SK-N-SH (cell line): ENCODE results near the gene ATF6B. TPM values are rescaled to one million over a fixed set of nuclear protein-coding genes. Genes with fewer than 3 reads are reported as not detected.

Experiments
- CTCF ChIA-PET: fragments of 300-600, 350-600 bp; formaldehyde crosslinking; extraction: SDS; loops from one replicate; lab custom pipeline; 2021; lab: Yijun Ruan, JAX
- POLR2A ChIA-PET: fragments of 350-600 bp; sonication (Branson Sonifier 250); formaldehyde crosslinking; extraction: SDS; loops from one replicate; lab custom pipeline; 2020; ENCODE audit warnings: antibody characterized with exemption, inconsistent platforms; lab: Yijun Ruan, JAX
- DNase-seq: peaks from one replicate; pipeline ENCODE4 v3.0.0; 2012
- H2AFZ ChIP-seq: fragments of 200-600 bp; sonication (generic); 2 replicates; pipeline ENCODE4 v1.8.1; 2016; ENCODE audit warnings: antibody characterized with exemption, mild to moderate bottlenecking, low read depth
- H3F3A ChIP-seq: fragments of 200-600 bp; sonication (generic); replicated peaks from 2 replicates; pipeline ENCODE3; 2016; ENCODE audit warnings: antibody characterized with exemption, mild to moderate bottlenecking; ENCODE audit not compliant: insufficient read depth
- H3K27ac ChIP-seq, 2 experiments: fragments of 200-500 bp in 1 of 2; fragments of 200-600 bp in 1 of 2; sonication (Bioruptor generic) in 1 of 2; sonication (generic), shearing (Covaris generic) in 1 of 2; 2 replicates each; pipeline versions ENCODE4 v1.5.1 to v1.6.1; 2014 to 2016; ENCODE audit warnings: low read depth in 2 of 2, inconsistent platforms in 1 of 2, low read length in 1 of 2, mild to moderate bottlenecking in 1 of 2, mixed read lengths in 1 of 2
- H3K27me3 ChIP-seq: fragments of 200-600 bp; sonication (generic), shearing (Covaris generic); 2 replicates; pipeline ENCODE4 v1.6.1; 2016; ENCODE audit warnings: mixed run types; ENCODE audit not compliant: insufficient read depth
- H3K36me3 ChIP-seq, 2 experiments: fragments of 200-500 bp in 1 of 2; fragments of 200-600 bp in 1 of 2; sonication (Bioruptor generic) in 1 of 2; sonication (generic) in 1 of 2; replicated peaks in 1 of 2; 2 replicates each; pipeline versions ENCODE3 to v1.5.1; 2014 to 2016; ENCODE audit warnings: low read length in 1 of 2, mild to moderate bottlenecking in 1 of 2; ENCODE audit not compliant: insufficient read depth in 2 of 2, control insufficient read depth in 1 of 2
- H3K4me1 ChIP-seq, 2 experiments: fragments of 200-500 bp in 1 of 2; fragments of 200-600 bp in 1 of 2; sonication (Bioruptor generic) in 1 of 2; sonication (generic), shearing (Covaris generic) in 1 of 2; 2 replicates each; pipeline versions ENCODE4 v1.5.1 to v1.6.1; 2014 to 2016; ENCODE audit warnings: low read depth in 1 of 2, low read length in 1 of 2, mixed run types in 1 of 2; ENCODE audit not compliant: insufficient read depth in 2 of 2, control insufficient read depth in 1 of 2
- H3K4me2 ChIP-seq: fragments of 200-600 bp; sonication (generic), shearing (Covaris generic); 2 replicates; pipeline ENCODE4 v1.6.1; 2017; ENCODE audit warnings: mixed run types
- H3K4me3 ChIP-seq, 2 experiments: fragments of 200-500 bp in 1 of 2; fragments of 200-600 bp in 1 of 2; sonication (Bioruptor generic) in 1 of 2; sonication (generic), shearing (Covaris generic) in 1 of 2; 2 replicates each; pipeline versions ENCODE4 v1.5.1 to v1.8.1; 2014 to 2016; ENCODE audit warnings: low read depth in 2 of 2, inconsistent platforms in 1 of 2, low read length in 1 of 2, mild to moderate bottlenecking in 1 of 2, mixed read lengths in 1 of 2, moderate library complexity in 1 of 2
- H3K79me2 ChIP-seq: fragments of 200-600 bp; sonication (generic); 2 replicates; pipeline ENCODE4 v1.8.1; 2017; ENCODE audit warnings: mild to moderate bottlenecking; ENCODE audit not compliant: insufficient read depth
- H3K9ac ChIP-seq: fragments of 200-600 bp; sonication (generic); 2 replicates; pipeline ENCODE4 v1.6.1; 2017; ENCODE audit warnings: mixed run types
- H3K9me2 ChIP-seq: fragments of 200-600 bp; sonication (generic); 2 replicates; pipeline ENCODE4 v1.6.1; 2017; ENCODE audit warnings: mixed run types
- H3K9me3 ChIP-seq: fragments of 200-600 bp; sonication (generic); 2 replicates; pipeline ENCODE4 v1.6.1; 2017; ENCODE audit warnings: mixed run types, mild to moderate bottlenecking, moderate library complexity
- H4K20me1 ChIP-seq: fragments of 200-600 bp; sonication (generic); 2 replicates; pipeline ENCODE4 v1.6.1; 2017; ENCODE audit warnings: mild to moderate bottlenecking, mixed run types; ENCODE audit not compliant: insufficient read depth
- CHD2 ChIP-seq: fragments of 150-350 bp; IDR thresholded peaks from 2 replicates; pipeline ENCODE4 v1.6.1; 2018; ENCODE audit warnings: low read length; ENCODE audit not compliant: partially characterized antibody
- ELF1 ChIP-seq: IDR thresholded peaks from 2 replicates; pipeline ENCODE4 v1.4.0; 2012
- EP300 ChIP-seq, 2 experiments: IDR thresholded peaks; 2 replicates each; pipeline versions ENCODE4 v1.4.0 to v1.6.1; 2012; ENCODE audit warnings: borderline replicate concordance in 1 of 2, low read depth in 1 of 2, low read length in 1 of 2
- EZH2phosphoT487 ChIP-seq: fragments of 200-600 bp; sonication (generic); IDR thresholded peaks from 2 replicates; pipeline ENCODE4 v1.6.1; 2017; ENCODE audit warnings: low read depth, mixed run types, mild to moderate bottlenecking, antibody characterized with exemption, moderate library complexity, borderline replicate concordance
- FOSL2 ChIP-seq: IDR thresholded peaks from 2 replicates; pipeline ENCODE4 v1.4.0; 2012; ENCODE audit warnings: low read depth, mild to moderate bottlenecking, moderate library complexity, borderline replicate concordance
- FOXJ3 ChIP-seq: sonication (generic); formaldehyde crosslinking; IDR thresholded peaks from 2 replicates; pipeline ENCODE4 v1.5.1; 2020; ENCODE audit warnings: mild to moderate bottlenecking, missing genetic modification reagents
- FOXM1 ChIP-seq: IDR thresholded peaks from 2 replicates; pipeline ENCODE4 v1.4.0; 2012; ENCODE audit warnings: low read depth, mild to moderate bottlenecking
- GATA2 ChIP-seq: sonication (generic); formaldehyde crosslinking; IDR thresholded peaks from 2 replicates; pipeline ENCODE4 v1.5.0; 2020; ENCODE audit warnings: mild to moderate bottlenecking, missing genetic modification reagents
- JUND ChIP-seq: IDR thresholded peaks from 2 replicates; pipeline ENCODE4 v1.4.0; 2012
- MEF2A ChIP-seq: IDR thresholded peaks from 2 replicates; pipeline ENCODE4 v1.4.0; 2012; ENCODE audit warnings: low read depth, borderline replicate concordance
- POLR2AphosphoS5 ChIP-seq: IDR thresholded peaks from 2 replicates; pipeline ENCODE4 v1.6.1; 2012; ENCODE audit warnings: low read depth, low read length
- RAD21 ChIP-seq: IDR thresholded peaks from 2 replicates; pipeline ENCODE4 v1.6.1; 2012; ENCODE audit warnings: mild to moderate bottlenecking, low read length
- RCOR1 ChIP-seq: fragments of 150-350 bp; IDR thresholded peaks from 2 replicates; pipeline ENCODE4 v1.6.1; 2017; ENCODE audit warnings: antibody characterized with exemption, low read length
- RFX5 ChIP-seq: IDR thresholded peaks from 2 replicates; pipeline ENCODE4 v1.6.1; 2012; ENCODE audit warnings: mild to moderate bottlenecking, improper control_type of control experiment, low read length
- RXRA ChIP-seq: IDR thresholded peaks from 2 replicates; pipeline ENCODE4 v1.4.0; 2012; ENCODE audit warnings: low read depth, mild to moderate bottlenecking, borderline replicate concordance
- SMC3 ChIP-seq: IDR thresholded peaks from 2 replicates; pipeline ENCODE4 v1.6.1; 2012; ENCODE audit warnings: low read depth, low read length, improper control_type of control experiment
- TEAD4 ChIP-seq: IDR thresholded peaks from 2 replicates; pipeline ENCODE4 v1.4.0; 2012; ENCODE audit warnings: mild to moderate bottlenecking, borderline replicate concordance; ENCODE audit not compliant: insufficient read depth
- YY1 ChIP-seq: IDR thresholded peaks from 2 replicates; pipeline ENCODE4 v1.4.0; 2012; ENCODE audit warnings: low read depth, mild to moderate bottlenecking
- WGBS: methylation state at CpG from one replicate; pipeline ENCODE4 v1.1.6; 2017; ENCODE audit warnings: low lambda C conversion rate; 5-methylcytosine and 5-hydroxymethylcytosine counted together
- polyA plus RNA-seq, 3 experiments: library from polyadenylated mRNA; depleted of rRNA; stranded (reverse); fragments of >200 nt; gene quantifications; 2 replicates each; pipeline ENCODE4 v1.2.3, GENCODE V29; 2012
- TF ChIP-seq, protein P1 (sequence below): IDR thresholded peaks from 2 replicates; pipeline ENCODE4 v1.4.0; 2012; ENCODE audit warnings: low read depth, borderline replicate concordance
- TF ChIP-seq, protein P2 (sequence below): IDR thresholded peaks from 2 replicates; pipeline ENCODE4; 2012
- TF ChIP-seq, protein P3 (sequence below): IDR thresholded peaks from 2 replicates; pipeline ENCODE4 v1.6.1; 2012; ENCODE audit warnings: mild to moderate bottlenecking, low read depth, low read length, moderate library complexity
- TF ChIP-seq, protein P4 (sequence below): fragments of 150-350 bp; IDR thresholded peaks from 2 replicates; pipeline ENCODE4 v1.6.1; 2016; ENCODE audit warnings: mild to moderate bottlenecking, low read depth, low read length
- TF ChIP-seq, protein P5 (sequence below): fragments of 150-350 bp; IDR thresholded peaks from 2 replicates; pipeline ENCODE4 v1.6.1; 2017; ENCODE audit warnings: antibody characterized with exemption, low read length, low read depth, borderline replicate concordance

The ATF6B gene
- polyA plus RNA-seq, 1 of the 3 experiments (the other 2 are of a cell fraction), result 61.3 TPM

DNA sequence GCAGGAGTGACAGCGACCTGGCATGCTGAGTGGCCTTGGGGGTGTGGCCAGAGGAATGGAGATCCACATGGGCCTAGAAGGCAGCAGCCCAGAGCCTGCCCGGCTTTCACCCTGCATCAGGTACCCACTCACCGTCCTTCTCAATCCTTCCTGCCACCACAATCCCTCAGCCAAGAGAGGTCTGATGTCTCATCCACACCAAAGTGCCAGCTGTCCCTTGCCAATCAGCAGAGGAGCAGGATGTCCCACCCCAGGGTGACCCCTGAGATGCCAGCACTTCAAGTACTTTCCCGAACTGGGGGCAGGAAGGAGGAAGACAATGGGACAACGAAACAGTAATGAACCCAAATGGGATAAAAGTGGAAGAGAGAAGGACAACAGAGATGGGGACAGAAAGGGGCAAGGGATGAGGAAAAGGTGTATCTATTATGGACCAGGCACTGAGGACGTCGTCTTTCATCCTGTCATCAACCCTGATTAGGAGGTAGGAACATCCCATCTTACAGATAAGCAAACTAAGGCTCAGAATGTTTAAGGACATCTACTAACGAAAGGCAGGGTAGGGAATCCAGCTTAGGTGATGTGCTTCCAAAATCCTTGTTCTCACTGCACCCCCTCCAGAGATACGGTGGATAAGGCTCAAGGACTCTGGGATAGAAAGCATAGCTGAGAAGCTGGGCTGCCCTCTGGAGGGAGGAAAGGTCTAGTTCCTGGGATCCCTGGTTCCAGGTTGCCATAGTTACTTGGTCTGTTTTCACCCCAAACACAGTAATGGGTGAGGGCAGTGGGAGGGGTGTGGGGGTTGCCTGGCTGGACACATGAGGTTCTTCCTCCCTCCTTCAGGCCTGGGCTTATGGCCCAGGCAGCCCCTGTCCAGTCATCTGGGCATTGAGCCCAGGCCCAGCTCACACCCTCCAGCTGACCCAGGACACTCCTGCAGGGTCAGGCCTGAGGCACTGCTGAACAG lies 14.4 kb downstream of the ATF6B start:
- Histone ChIP-seq H2AFZ (no peak overlapping the region), H3K36me3 (peaks cover 8 to 18% of the 10 kb centered on the region in 2 experiments), H3K9me3 (no peaks in the 10 kb centered on the region), H3K4me1 (peaks cover 3 to 9% of the 10 kb centered on the region in 2 experiments; a peak in 1 of 4 replicates), H3K9ac (peak overlapping the region; percentile 55; the same call in 1 of the 2 replicates), H3K27me3 (no peaks in the 10 kb centered on the region; the same call in 1 of the 2 replicates), H4K20me1 (no peaks in the 10 kb centered on the region), H3F3A (peaks cover 34% of the 10 kb centered on the region), H3K79me2 (no peaks in the 10 kb centered on the region), H3K9me2 (no peaks in the 10 kb centered on the region), H3K4me3 (no peak overlapping the region), H3K27ac (peak overlapping the region in 1 of 2 experiments; percentile 83; a peak in 3 of 4 replicates), H3K4me2 (no peak overlapping the region)
- 89% methylated on average over 9 of the region's 9 CpGs for WGBS
- ChIA-PET POLR2A (no interaction called here), CTCF (interaction anchor here (1.0 to 1.1 kb wide), 2 partner anchors 41 to 1005 kb away, joined by 3 read pairs; no protein-coding TSS in a partner anchor)
- DNase-seq, result peak; percentile 53
- no peak for TF ChIP-seq JUND
- no peak for TF ChIP-seq RCOR1
- TF ChIP-seq GATA2, result no peak
- TF ChIP-seq SMC3, result no peak
- TF ChIP-seq, protein P1, sequence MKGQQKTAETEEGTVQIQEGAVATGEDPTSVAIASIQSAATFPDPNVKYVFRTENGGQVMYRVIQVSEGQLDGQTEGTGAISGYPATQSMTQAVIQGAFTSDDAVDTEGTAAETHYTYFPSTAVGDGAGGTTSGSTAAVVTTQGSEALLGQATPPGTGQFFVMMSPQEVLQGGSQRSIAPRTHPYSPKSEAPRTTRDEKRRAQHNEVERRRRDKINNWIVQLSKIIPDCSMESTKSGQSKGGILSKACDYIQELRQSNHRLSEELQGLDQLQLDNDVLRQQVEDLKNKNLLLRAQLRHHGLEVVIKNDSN, result no peak
- TF ChIP-seq EZH2phosphoT487, result no peak
- TF ChIP-seq, protein P2, sequence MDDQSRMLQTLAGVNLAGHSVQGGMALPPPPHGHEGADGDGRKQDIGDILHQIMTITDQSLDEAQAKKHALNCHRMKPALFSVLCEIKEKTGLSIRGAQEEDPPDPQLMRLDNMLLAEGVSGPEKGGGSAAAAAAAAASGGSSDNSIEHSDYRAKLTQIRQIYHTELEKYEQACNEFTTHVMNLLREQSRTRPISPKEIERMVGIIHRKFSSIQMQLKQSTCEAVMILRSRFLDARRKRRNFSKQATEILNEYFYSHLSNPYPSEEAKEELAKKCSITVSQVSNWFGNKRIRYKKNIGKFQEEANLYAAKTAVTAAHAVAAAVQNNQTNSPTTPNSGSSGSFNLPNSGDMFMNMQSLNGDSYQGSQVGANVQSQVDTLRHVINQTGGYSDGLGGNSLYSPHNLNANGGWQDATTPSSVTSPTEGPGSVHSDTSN, result peak; percentile 55
- TF ChIP-seq, protein P3, sequence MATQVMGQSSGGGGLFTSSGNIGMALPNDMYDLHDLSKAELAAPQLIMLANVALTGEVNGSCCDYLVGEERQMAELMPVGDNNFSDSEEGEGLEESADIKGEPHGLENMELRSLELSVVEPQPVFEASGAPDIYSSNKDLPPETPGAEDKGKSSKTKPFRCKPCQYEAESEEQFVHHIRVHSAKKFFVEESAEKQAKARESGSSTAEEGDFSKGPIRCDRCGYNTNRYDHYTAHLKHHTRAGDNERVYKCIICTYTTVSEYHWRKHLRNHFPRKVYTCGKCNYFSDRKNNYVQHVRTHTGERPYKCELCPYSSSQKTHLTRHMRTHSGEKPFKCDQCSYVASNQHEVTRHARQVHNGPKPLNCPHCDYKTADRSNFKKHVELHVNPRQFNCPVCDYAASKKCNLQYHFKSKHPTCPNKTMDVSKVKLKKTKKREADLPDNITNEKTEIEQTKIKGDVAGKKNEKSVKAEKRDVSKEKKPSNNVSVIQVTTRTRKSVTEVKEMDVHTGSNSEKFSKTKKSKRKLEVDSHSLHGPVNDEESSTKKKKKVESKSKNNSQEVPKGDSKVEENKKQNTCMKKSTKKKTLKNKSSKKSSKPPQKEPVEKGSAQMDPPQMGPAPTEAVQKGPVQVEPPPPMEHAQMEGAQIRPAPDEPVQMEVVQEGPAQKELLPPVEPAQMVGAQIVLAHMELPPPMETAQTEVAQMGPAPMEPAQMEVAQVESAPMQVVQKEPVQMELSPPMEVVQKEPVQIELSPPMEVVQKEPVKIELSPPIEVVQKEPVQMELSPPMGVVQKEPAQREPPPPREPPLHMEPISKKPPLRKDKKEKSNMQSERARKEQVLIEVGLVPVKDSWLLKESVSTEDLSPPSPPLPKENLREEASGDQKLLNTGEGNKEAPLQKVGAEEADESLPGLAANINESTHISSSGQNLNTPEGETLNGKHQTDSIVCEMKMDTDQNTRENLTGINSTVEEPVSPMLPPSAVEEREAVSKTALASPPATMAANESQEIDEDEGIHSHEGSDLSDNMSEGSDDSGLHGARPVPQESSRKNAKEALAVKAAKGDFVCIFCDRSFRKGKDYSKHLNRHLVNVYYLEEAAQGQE, result no peak
- peak; percentile 20; the same call in 1 of the 2 replicates for TF ChIP-seq POLR2AphosphoS5
- TF ChIP-seq YY1, result no peak
- peak; percentile 11; the same call in 1 of the 2 replicates for TF ChIP-seq FOSL2
- TF ChIP-seq FOXM1, result no peak
- no peak for TF ChIP-seq EP300 (IDR thresholded peaks at IDR 0.05; ENCODE audit: borderline replicate concordance in 1 of 2, low read depth in 1 of 2, low read length in 1 of 2)
- TF ChIP-seq FOXJ3, result no peak
- TF ChIP-seq RXRA, result peak; percentile 70
- TF ChIP-seq RFX5, result no peak
- TF ChIP-seq TEAD4, result no peak
- no peak for TF ChIP-seq MEF2A
- no peak for TF ChIP-seq ELF1
- TF ChIP-seq, protein P4, sequence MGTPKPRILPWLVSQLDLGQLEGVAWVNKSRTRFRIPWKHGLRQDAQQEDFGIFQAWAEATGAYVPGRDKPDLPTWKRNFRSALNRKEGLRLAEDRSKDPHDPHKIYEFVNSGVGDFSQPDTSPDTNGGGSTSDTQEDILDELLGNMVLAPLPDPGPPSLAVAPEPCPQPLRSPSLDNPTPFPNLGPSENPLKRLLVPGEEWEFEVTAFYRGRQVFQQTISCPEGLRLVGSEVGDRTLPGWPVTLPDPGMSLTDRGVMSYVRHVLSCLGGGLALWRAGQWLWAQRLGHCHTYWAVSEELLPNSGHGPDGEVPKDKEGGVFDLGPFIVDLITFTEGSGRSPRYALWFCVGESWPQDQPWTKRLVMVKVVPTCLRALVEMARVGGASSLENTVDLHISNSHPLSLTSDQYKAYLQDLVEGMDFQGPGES, result no peak
- TF ChIP-seq, protein P5, sequence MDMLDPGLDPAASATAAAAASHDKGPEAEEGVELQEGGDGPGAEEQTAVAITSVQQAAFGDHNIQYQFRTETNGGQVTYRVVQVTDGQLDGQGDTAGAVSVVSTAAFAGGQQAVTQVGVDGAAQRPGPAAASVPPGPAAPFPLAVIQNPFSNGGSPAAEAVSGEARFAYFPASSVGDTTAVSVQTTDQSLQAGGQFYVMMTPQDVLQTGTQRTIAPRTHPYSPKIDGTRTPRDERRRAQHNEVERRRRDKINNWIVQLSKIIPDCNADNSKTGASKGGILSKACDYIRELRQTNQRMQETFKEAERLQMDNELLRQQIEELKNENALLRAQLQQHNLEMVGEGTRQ, result no peak
- TF ChIP-seq CHD2, result no peak
- peak; percentile 23; the same call in 1 of the 2 replicates for TF ChIP-seq RAD21
